ENCODE measurements around the gene TRAFD1.

Gene TRAFD1

GRCh38 chr12:112160611-112161010 is 35.3 kb downstream of the TRAFD1 start:
- no peak for DNase-seq (ENCODE audit: low spot score)

GRCh38 chr12:112161711-112162110 is 36.4 kb downstream of the TRAFD1 start:
- no peak for DNase-seq (ENCODE audit: low spot score)

- no peak for DNase-seq (ENCODE audit: low spot score)
Observed at GRCh38 chr12:112162241-112162790, 37.0 kb downstream of the TRAFD1 start.

GRCh38 chr12:112163056-112163455 is 37.7 kb downstream of the TRAFD1 start:
- no peak for DNase-seq (ENCODE audit: low spot score)

GRCh38 chr12:112163471-112163991 is 38.2 kb downstream of the TRAFD1 start:
- DNase-seq (ENCODE audit: low spot score), result no peak

GRCh38 chr12:112164011-112164660 is 38.8 kb downstream of the TRAFD1 start:
- DNase-seq (ENCODE audit: low spot score), result no peak

- DNase-seq (ENCODE audit: low spot score), result no peak
Observed at GRCh38 chr12:112165624-112166023, 40.3 kb downstream of the TRAFD1 start.

- DNase-seq (ENCODE audit: low spot score), result no peak
Observed at GRCh38 chr12:112166051-112167015, 41.0 kb downstream of the TRAFD1 start.

GRCh38 chr12:112167031-112167461 is 41.7 kb downstream of the TRAFD1 start:
- DNase-seq (ENCODE audit: low spot score), result no peak

GRCh38 chr12:112167718-112168525 is 42.6 kb downstream of the TRAFD1 start:
- no peak for DNase-seq (ENCODE audit: low spot score)

- no peak for DNase-seq (ENCODE audit: low spot score)
Observed at GRCh38 chr12:112168561-112168971, 43.2 kb downstream of the TRAFD1 start.

- no peak for DNase-seq (ENCODE audit: low spot score)
Observed at GRCh38 chr12:112169161-112169872, 44.0 kb downstream of the TRAFD1 start.

- DNase-seq (ENCODE audit: low spot score), result no peak
Observed at GRCh38 chr12:112169966-112170365, 44.6 kb downstream of the TRAFD1 start.

GRCh38 chr12:112170376-112170775 is 45.0 kb downstream of the TRAFD1 start:
- DNase-seq (ENCODE audit: low spot score), result peak; percentile 60

- DNase-seq (ENCODE audit: low spot score), result no peak
Observed at GRCh38 chr12:112170971-112171596, 45.7 kb downstream of the TRAFD1 start.

- DNase-seq (ENCODE audit: low spot score), result no peak
Observed at GRCh38 chr12:112172556-112173324, 47.4 kb downstream of the TRAFD1 start.

- no peak for DNase-seq (ENCODE audit: low spot score)
Observed at GRCh38 chr12:112175361-112176155, 50.2 kb downstream of the TRAFD1 start.

GRCh38 chr12:112176321-112177010 is 51.1 kb downstream of the TRAFD1 start:
- DNase-seq (ENCODE audit: low spot score), result no peak
